ENCODE measurements around the gene KBTBD12.
"Not testable (repeated sequence)": the region's sequence is repeated elsewhere in the genome, so short reads cannot be mapped to it uniquely, and the experiment has no call there.

KBTBD12 gene

GRCh38 chr3:127902486-127902885 is 12.5 kb upstream of the KBTBD12 start:
- in situ Hi-C loops (cut with MboI; ENCODE audit: low sequenced_read_pairs, unreplicated experiment): no loop called here
- no peak for DNase-seq (ENCODE audit: low spot score)
- TF ChIP-seq, protein P1, sequence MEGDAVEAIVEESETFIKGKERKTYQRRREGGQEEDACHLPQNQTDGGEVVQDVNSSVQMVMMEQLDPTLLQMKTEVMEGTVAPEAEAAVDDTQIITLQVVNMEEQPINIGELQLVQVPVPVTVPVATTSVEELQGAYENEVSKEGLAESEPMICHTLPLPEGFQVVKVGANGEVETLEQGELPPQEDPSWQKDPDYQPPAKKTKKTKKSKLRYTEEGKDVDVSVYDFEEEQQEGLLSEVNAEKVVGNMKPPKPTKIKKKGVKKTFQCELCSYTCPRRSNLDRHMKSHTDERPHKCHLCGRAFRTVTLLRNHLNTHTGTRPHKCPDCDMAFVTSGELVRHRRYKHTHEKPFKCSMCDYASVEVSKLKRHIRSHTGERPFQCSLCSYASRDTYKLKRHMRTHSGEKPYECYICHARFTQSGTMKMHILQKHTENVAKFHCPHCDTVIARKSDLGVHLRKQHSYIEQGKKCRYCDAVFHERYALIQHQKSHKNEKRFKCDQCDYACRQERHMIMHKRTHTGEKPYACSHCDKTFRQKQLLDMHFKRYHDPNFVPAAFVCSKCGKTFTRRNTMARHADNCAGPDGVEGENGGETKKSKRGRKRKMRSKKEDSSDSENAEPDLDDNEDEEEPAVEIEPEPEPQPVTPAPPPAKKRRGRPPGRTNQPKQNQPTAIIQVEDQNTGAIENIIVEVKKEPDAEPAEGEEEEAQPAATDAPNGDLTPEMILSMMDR (IDR thresholded peaks at IDR 0.05; ENCODE audit: borderline replicate concordance, control extremely low read depth, extremely low read depth, insufficient read depth, missing control alignments): no peak

DNA sequence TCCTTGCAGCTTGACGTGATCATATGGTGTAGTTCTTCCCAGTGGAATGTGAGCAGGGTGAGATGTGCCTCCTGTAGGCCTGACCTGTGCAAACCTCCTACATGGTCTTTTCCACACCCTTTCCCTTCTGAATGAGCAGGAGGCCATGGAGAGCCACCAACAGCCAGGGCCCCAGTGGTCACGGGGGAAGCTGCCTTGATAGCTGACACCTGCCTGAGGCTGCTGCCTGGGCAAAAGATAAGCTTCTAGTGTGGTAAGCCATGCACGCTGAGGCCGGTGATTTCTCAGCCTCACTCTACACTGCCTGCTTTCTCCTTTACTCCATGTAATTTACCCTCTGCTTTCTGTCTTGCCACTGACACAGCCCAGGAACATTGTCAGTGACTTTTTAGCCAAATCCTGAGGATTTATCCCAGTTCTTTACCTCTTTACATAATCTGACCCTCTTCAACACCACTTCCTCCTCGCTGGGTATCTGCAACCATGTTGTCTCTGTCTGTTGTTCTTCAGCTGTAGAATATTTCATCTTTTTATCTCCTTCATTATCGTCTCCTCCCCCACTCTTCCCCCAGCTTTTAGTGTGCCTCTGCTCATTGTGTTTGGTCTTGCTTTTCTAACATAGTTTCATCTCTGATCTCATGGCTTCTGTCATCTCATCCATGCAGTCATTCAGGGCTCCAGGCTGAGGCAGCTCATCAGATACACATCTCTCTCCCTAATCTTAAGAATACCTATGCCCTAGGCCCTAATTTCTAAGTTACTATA is 11.2 kb upstream of the KBTBD12 start:
- DNase-seq (ENCODE audit: low spot score): no peak
- in situ Hi-C loops (cut with MboI; ENCODE audit: low sequenced_read_pairs, unreplicated experiment): no loop called here
- TF ChIP-seq, protein P1 (IDR thresholded peaks at IDR 0.05; ENCODE audit: borderline replicate concordance, control extremely low read depth, extremely low read depth, insufficient read depth, missing control alignments): no peak

GRCh38 chr3:127905556-127905955 is 9.5 kb upstream of the KBTBD12 start:
- TF ChIP-seq, protein P1 (IDR thresholded peaks at IDR 0.05; ENCODE audit: borderline replicate concordance, control extremely low read depth, extremely low read depth, insufficient read depth, missing control alignments): no peak
- DNase-seq (ENCODE audit: low spot score): no peak
- in situ Hi-C loops (cut with MboI; ENCODE audit: low sequenced_read_pairs, unreplicated experiment): no loop called here

- DNase-seq (ENCODE audit: low spot score); in situ Hi-C loops (cut with MboI; ENCODE audit: low sequenced_read_pairs, unreplicated experiment): not testable (repeated sequence)
These were observed 8.4 kb upstream of the KBTBD12 start for GRCh38 chr3:127906653-127907052.

GRCh38 chr3:127908202-127908601 is 6.8 kb upstream of the KBTBD12 start:
- in situ Hi-C loops (cut with MboI; ENCODE audit: low sequenced_read_pairs, unreplicated experiment): no loop called here
- TF ChIP-seq, protein P1 (IDR thresholded peaks at IDR 0.05; ENCODE audit: borderline replicate concordance, control extremely low read depth, extremely low read depth, insufficient read depth, missing control alignments): no peak
- DNase-seq (ENCODE audit: low spot score): no peak

DNA sequence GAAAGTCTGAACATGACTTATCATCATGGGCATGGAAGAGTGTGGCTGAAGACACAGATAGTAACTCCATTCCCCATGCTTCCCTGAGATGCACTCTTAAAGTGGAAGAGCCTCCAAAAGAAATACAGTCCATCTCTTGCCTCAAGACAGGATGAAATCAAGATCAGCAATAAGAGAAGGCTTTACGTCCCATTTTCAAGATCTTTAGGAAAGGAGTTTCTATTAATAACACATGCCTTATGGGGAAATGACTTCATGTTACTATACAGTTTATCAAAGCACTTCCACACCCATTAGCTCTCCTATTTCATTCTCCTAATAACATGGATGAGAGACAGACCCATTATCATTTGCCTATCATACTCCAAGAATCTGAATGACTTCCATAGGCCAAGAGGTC is 6.1 kb upstream of the KBTBD12 start:
- DNase-seq (ENCODE audit: low spot score): no peak
- TF ChIP-seq, protein P1 (IDR thresholded peaks at IDR 0.05; ENCODE audit: borderline replicate concordance, control extremely low read depth, extremely low read depth, insufficient read depth, missing control alignments): no peak
- in situ Hi-C loops (cut with MboI; ENCODE audit: low sequenced_read_pairs, unreplicated experiment): no loop called here

GRCh38 chr3:127909646-127910045 is 5.4 kb upstream of the KBTBD12 start:
- in situ Hi-C loops (cut with MboI; ENCODE audit: low sequenced_read_pairs, unreplicated experiment): no loop called here
- no peak for DNase-seq (ENCODE audit: low spot score)
- TF ChIP-seq, protein P1 (IDR thresholded peaks at IDR 0.05; ENCODE audit: borderline replicate concordance, control extremely low read depth, extremely low read depth, insufficient read depth, missing control alignments): no peak
